Measurements from ENCODE around the gene C4A. TPM values are rescaled to one million over a fixed set of nuclear protein-coding genes. Genes with fewer than 3 reads are reported as not detected.

The C4A gene
- total and polyA plus RNA-seq, 2 donors (not counting 1 experiment from before 2014, with no cell fraction given), result 21.1 to 25.2 TPM

GRCh38 chr6:31966997-31967925 is 14.6 kb upstream of the C4A start:
- Histone ChIP-seq H3K79me2 (ENCODE audit: control insufficient read depth, insufficient read depth, low read length) (peaks cover 18% of the 10 kb centered on the region), H3K27me3 (ENCODE audit: control insufficient read depth, insufficient read depth, low read length) (no peaks in the 10 kb centered on the region), H2AFZ (ENCODE audit: low read length) (no peak overlapping the region), H4K20me1 (ENCODE audit: control insufficient read depth, extremely low read depth, insufficient read depth, low read length) (no peaks in the 10 kb centered on the region), H3K4me1 (ENCODE audit: control insufficient read depth, extremely low read depth, insufficient read depth, low read length) (peaks cover 8% of the 10 kb centered on the region), H3K36me3 (ENCODE audit: control insufficient read depth, insufficient read depth, low read length) (peaks cover 39% of the 10 kb centered on the region), H3K9ac (ENCODE audit: insufficient read depth, low read length) (no peak overlapping the region), H3K4me3 (replicated peaks in 1 of 4; ENCODE audit: control extremely low read depth in 1 of 4, insufficient read depth in 1 of 4, low read depth in 3 of 4, low read length in 4 of 4) (no peak overlapping the region), H3K27ac (ENCODE audit: insufficient read depth, low read length) (no peak overlapping the region), H3K9me3 (ENCODE audit: control insufficient read depth, insufficient read depth, low read depth, low read length) (no peaks in the 10 kb centered on the region), H3K4me2 (ENCODE audit: extremely low read depth, insufficient read depth, low read length) (no peak overlapping the region)
- TF ChIP-seq EZH2 (IDR thresholded peaks at IDR 0.05; ENCODE audit: low read length, missing control alignments), result no peak
- no peak for TF ChIP-seq CTCF (conservative IDR thresholded peaks at IDR 0.05 in 1 of 2, IDR thresholded peaks at IDR 0.05 in 1 of 2; ENCODE audit: low read depth in 1 of 2, low read length in 2 of 2)
- DNase-seq (ENCODE audit: low read depth in 2 of 2), result no peak

- H2AFZ ChIP-seq (ENCODE audit: low read length), result no peak overlapping the region
- no peak for DNase-seq (ENCODE audit: low read depth in 2 of 2)
- H3K36me3 ChIP-seq (ENCODE audit: control insufficient read depth, insufficient read depth, low read length), result peaks cover 37% of the 10 kb centered on the region
- TF ChIP-seq EZH2 (IDR thresholded peaks at IDR 0.05; ENCODE audit: low read length, missing control alignments), result no peak
- TF ChIP-seq CTCF (conservative IDR thresholded peaks at IDR 0.05 in 1 of 2, IDR thresholded peaks at IDR 0.05 in 1 of 2; ENCODE audit: low read depth in 1 of 2, low read length in 2 of 2), result no peak
- H3K27ac ChIP-seq (ENCODE audit: insufficient read depth, low read length), result no peak overlapping the region
- H3K4me2 ChIP-seq (ENCODE audit: extremely low read depth, insufficient read depth, low read length), result no peak overlapping the region
- no peak overlapping the region for H3K9ac ChIP-seq (ENCODE audit: insufficient read depth, low read length)
- H3K27me3 ChIP-seq (ENCODE audit: control insufficient read depth, insufficient read depth, low read length), result no peaks in the 10 kb centered on the region
- H4K20me1 ChIP-seq (ENCODE audit: control insufficient read depth, extremely low read depth, insufficient read depth, low read length), result no peaks in the 10 kb centered on the region
- no peak overlapping the region for H3K4me3 ChIP-seq (replicated peaks in 1 of 4; ENCODE audit: control extremely low read depth in 1 of 4, insufficient read depth in 1 of 4, low read depth in 3 of 4, low read length in 4 of 4)
- peaks cover 12% of the 10 kb centered on the region for H3K4me1 ChIP-seq (ENCODE audit: control insufficient read depth, extremely low read depth, insufficient read depth, low read length)
- H3K9me3 ChIP-seq (ENCODE audit: control insufficient read depth, insufficient read depth, low read depth, low read length), result no peaks in the 10 kb centered on the region
- H3K79me2 ChIP-seq (ENCODE audit: control insufficient read depth, insufficient read depth, low read length), result peaks cover 23% of the 10 kb centered on the region
Measured at GRCh38 chr6:31967926-31968320, 13.9 kb upstream of the C4A start.

- Histone ChIP-seq H3K36me3 (ENCODE audit: control insufficient read depth, insufficient read depth, low read length) (peaks cover 35% of the 10 kb centered on the region), H4K20me1 (ENCODE audit: control insufficient read depth, extremely low read depth, insufficient read depth, low read length) (no peaks in the 10 kb centered on the region), H3K27me3 (ENCODE audit: control insufficient read depth, insufficient read depth, low read length) (no peaks in the 10 kb centered on the region), H3K27ac (ENCODE audit: insufficient read depth, low read length) (no peak overlapping the region), H3K9ac (ENCODE audit: insufficient read depth, low read length) (no peak overlapping the region), H3K4me1 (ENCODE audit: control insufficient read depth, extremely low read depth, insufficient read depth, low read length) (peaks cover 14% of the 10 kb centered on the region), H3K79me2 (ENCODE audit: control insufficient read depth, insufficient read depth, low read length) (peaks cover 26% of the 10 kb centered on the region), H2AFZ (ENCODE audit: low read length) (no peak overlapping the region), H3K4me2 (ENCODE audit: extremely low read depth, insufficient read depth, low read length) (no peak overlapping the region), H3K9me3 (ENCODE audit: control insufficient read depth, insufficient read depth, low read depth, low read length) (no peaks in the 10 kb centered on the region), H3K4me3 (replicated peaks in 1 of 4; ENCODE audit: control extremely low read depth in 1 of 4, insufficient read depth in 1 of 4, low read depth in 3 of 4, low read length in 4 of 4) (no peak overlapping the region)
- DNase-seq (ENCODE audit: low read depth in 2 of 2), result no peak
- no peak for TF ChIP-seq EZH2 (IDR thresholded peaks at IDR 0.05; ENCODE audit: low read length, missing control alignments)
- no peak for TF ChIP-seq CTCF (conservative IDR thresholded peaks at IDR 0.05 in 1 of 2, IDR thresholded peaks at IDR 0.05 in 1 of 2; ENCODE audit: low read depth in 1 of 2, low read length in 2 of 2)
Measured at GRCh38 chr6:31968326-31968725, 13.5 kb upstream of the C4A start.

Data from fibroblast of lung (primary cell).